Osteocyte (in vitro differentiated cells): Measurements from ENCODE around the gene SLC2A9. TPM values are rescaled to one million over a fixed set of nuclear protein-coding genes. Genes with fewer than 3 reads are reported as not detected.
A peak's percentile ranks its signal among the peaks of the same experiment; 100 is the strongest.
"Not testable (repeated sequence)": the region's sequence is repeated elsewhere in the genome, so short reads cannot be mapped to it uniquely, and the experiment has no call there.

ENCODE experiments used
- DNase-seq: peaks from one replicate; pipeline ENCODE4 v3.0.0; 2021; ENCODE audit warnings: mixed read lengths; ENCODE audit not compliant: unreplicated experiment; ENCODE audit errors: extremely low spot score
- H3K27ac Mint-ChIP-seq: one replicate; pipeline ENCODE4 v1.8.0; 2021; ENCODE audit warnings: mild to moderate bottlenecking, mixed read lengths; ENCODE audit not compliant: unreplicated experiment
- H3K27me3 Mint-ChIP-seq: one replicate; pipeline ENCODE4 v1.8.0; 2021; ENCODE audit warnings: mixed read lengths; ENCODE audit not compliant: unreplicated experiment
- H3K36me3 Mint-ChIP-seq: one replicate; pipeline ENCODE4 v1.8.0; 2021; ENCODE audit warnings: mixed read lengths; ENCODE audit not compliant: unreplicated experiment
- H3K4me1 Mint-ChIP-seq: one replicate; pipeline ENCODE4 v1.8.0; 2021; ENCODE audit warnings: mixed read lengths; ENCODE audit not compliant: unreplicated experiment
- H3K4me3 Mint-ChIP-seq: one replicate; pipeline ENCODE4 v1.8.0; 2021; ENCODE audit warnings: mild to moderate bottlenecking, moderate library complexity, mixed read lengths; ENCODE audit not compliant: unreplicated experiment
- H3K9me3 Mint-ChIP-seq: one replicate; pipeline ENCODE4 v1.8.0; 2021; ENCODE audit warnings: mixed read lengths; ENCODE audit not compliant: unreplicated experiment
- CTCF ChIP-seq: fragments of 200-600 bp; sonication (generic); IDR thresholded peaks from 2 replicates; pipeline ENCODE4 v1.5.0; 2021; ENCODE audit warnings: antibody characterized with exemption, mild to moderate bottlenecking, moderate library complexity
- total RNA-seq: library from RNA; stranded (reverse); gene quantifications from 2 replicates; pipeline ENCODE4 v1.2.1, GENCODE V29; 2021

Gene SLC2A9
- total RNA-seq, 1 donor from 2014 or later = 0.43 TPM

DNA sequence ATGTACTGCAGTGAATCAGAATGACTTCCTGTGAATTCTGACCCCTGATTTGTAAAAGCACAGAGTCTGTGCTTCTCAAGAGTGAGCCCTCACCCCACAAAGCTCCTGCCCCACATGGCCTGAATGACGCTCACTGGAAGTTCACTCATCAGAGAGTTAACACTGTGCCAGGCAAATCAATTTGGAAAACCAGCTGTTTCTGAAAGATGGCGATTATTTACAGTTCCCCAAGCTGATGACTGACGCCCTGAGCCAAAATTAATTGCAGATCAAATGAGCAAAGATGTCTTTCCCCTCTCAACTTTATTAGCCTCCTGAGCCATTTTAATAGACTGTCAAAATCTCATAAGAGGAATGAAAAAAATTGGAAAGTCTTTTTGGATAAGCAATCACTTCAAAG lies 118.0 kb downstream of the SLC2A9 start:
- Mint-ChIP-seq H3K36me3 (no peaks in the 10 kb centered on the region), H3K27ac (no peak overlapping the region), H3K4me1 (no peaks in the 10 kb centered on the region), H3K4me3 (no peak overlapping the region), H3K27me3 (no peaks in the 10 kb centered on the region), H3K9me3 (no peaks in the 10 kb centered on the region)
- no peak for DNase-seq
- no peak for TF ChIP-seq CTCF

- TF ChIP-seq CTCF = no peak
- Mint-ChIP-seq H3K36me3 (no peaks in the 10 kb centered on the region), H3K4me1 (no peaks in the 10 kb centered on the region), H3K9me3 (no peaks in the 10 kb centered on the region), H3K4me3 (no peak overlapping the region), H3K27ac (no peak overlapping the region), H3K27me3 (peaks cover 3% of the 10 kb centered on the region)
- DNase-seq = no peak
Measured at GRCh38 chr4:9901257-9901656, 120.0 kb downstream of the SLC2A9 start.

DNA sequence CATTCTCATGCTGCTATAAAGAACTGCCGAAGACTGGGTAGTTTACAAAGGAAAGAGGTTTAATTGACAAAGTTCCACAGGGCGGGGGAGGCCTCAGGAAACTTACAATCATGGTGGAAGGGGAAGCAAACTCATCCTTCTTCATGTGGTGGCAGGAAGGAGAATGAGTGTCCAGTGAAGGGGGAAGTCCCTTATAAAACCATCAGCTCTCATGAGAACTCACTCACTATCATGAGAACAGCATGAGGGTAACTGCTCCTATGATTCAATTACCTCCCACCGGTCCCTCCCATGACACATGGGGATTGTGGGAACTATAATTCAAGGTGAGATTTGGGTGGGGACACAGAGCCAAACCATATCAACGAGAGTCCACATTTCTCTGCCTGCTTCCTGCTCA lies 120.7 kb downstream of the SLC2A9 start:
- not testable (repeated sequence) for H3K36me3 Mint-ChIP-seq, H3K27ac Mint-ChIP-seq, DNase-seq, H3K4me3 Mint-ChIP-seq, H3K9me3 Mint-ChIP-seq, H3K27me3 Mint-ChIP-seq, H3K4me1 Mint-ChIP-seq

DNA sequence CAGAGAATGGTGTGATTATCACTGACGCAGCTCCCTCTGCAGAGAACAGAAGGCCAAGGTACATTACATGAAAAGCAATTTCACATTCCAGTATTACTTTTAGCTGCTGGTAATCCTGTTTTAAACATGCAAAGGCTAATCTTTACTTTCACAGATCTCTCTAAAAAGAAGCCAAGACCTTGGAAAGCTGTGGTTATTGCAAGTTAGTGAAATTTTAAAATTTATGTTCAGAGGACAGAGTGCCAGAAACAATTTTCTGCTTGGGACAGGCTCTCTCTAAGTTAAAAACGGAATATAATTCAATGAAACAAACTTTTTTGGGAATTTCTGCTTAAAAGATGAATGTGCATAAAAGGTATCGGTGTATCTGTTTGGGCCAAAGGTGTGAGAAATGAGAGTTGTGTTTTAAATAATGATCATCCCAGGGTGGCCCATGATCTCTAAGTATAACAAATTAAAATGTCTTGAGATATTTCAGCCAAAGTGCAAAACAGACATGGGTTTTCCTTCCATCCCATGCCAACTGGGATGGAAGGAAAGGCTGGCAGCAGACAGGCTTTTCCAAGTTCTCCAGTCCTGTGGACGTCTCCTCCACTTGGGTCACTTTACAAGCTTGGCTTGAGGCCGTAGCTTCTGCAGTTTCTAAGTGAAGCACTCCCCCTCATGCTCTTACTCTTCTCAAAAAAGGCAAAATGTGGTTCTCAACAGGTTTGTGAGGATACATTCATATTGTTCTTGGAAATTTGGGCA lies 121.8 kb downstream of the SLC2A9 start:
- Mint-ChIP-seq H3K27me3 (peaks cover 10% of the 10 kb centered on the region), H3K27ac (no peak overlapping the region), H3K36me3 (no peaks in the 10 kb centered on the region), H3K9me3 (no peaks in the 10 kb centered on the region), H3K4me1 (no peaks in the 10 kb centered on the region), H3K4me3 (no peak overlapping the region)
- DNase-seq = no peak
- no peak for TF ChIP-seq CTCF

DNA sequence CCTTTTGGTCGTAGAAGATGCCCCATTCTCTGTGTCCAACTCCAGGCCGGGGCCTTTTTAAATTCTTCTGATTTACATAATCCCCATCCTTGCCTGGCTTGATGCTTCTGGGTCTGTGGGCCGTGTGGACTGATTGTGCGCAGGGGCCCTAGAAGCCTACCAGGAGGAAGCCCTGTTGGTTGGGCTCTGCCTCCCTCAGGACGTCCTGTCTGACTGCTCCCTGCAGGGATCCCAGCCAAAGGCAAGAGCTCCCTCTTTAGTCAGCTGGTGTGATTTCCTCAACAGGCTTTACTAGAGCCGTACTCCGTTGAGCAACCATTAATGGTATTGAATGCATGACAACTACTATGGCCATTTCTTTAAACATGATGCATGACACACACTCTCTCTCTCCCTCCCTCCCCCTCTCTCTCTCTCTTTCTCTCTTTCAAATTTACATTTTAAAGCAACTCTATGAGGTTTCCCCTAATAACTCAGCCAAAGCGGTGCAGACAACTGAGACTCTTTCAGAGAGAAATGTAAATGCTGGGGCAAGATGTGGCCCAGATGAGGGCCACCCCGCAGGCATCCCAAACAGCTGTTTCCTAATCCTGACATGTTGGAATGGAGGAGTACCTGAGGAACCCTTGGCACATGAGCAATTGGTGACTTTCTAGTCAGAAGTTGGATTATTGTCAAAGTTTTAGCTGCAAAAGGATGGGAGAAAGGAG lies 122.5 kb downstream of the SLC2A9 start:
- Mint-ChIP-seq H3K9me3 (no peaks in the 10 kb centered on the region), H3K36me3 (no peaks in the 10 kb centered on the region), H3K4me3 (no peak overlapping the region), H3K27me3 (peaks cover 10% of the 10 kb centered on the region), H3K4me1 (no peaks in the 10 kb centered on the region), H3K27ac (no peak overlapping the region)
- no peak for DNase-seq
- TF ChIP-seq CTCF = peak; percentile 14
